Stimulated activated effector memory CD8-positive, alpha-beta T cell treated with anti-CD3 and anti-CD28 coated beads, Interleukin-12 subunit alpha, Interleukin-12 subunit beta, amount 100 ng/mL, for 72 hours (primary cell): ENCODE results near the gene BCLAF1.
"Not testable (repeated sequence)": the region's sequence is repeated elsewhere in the genome, so short reads cannot be mapped to it uniquely, and the experiment has no call there.

ENCODE experiments used
- ATAC-seq: fragments of 150-1000 bp; cut with Tn5 transposase; 2 replicates; pipeline ENCODE4 v1.10.0; 2021
- DNase-seq, 2 donors: peaks; one replicate each; pipeline ENCODE4 v3.0.0; 2021 to 2022; ENCODE audit warnings: low spot score in 2 of 2
- H3K27ac Mint-ChIP-seq: one replicate; pipeline ENCODE4 v1.8.0; 2022; ENCODE audit warnings: mild to moderate bottlenecking, mixed read lengths
- H3K36me3 Mint-ChIP-seq: one replicate; pipeline ENCODE4 v1.8.0; 2022; ENCODE audit warnings: mild to moderate bottlenecking, mixed read lengths
- H3K4me1 Mint-ChIP-seq: one replicate; pipeline ENCODE4 v1.8.0; 2022; ENCODE audit warnings: mixed read lengths
- H3K4me3 Mint-ChIP-seq: one replicate; pipeline ENCODE4 v1.8.0; 2022; ENCODE audit warnings: mild to moderate bottlenecking, mixed read lengths
- H3K9me3 Mint-ChIP-seq: one replicate; pipeline ENCODE4 v1.8.0; 2022; ENCODE audit warnings: mixed read lengths

The BCLAF1 gene

DNA sequence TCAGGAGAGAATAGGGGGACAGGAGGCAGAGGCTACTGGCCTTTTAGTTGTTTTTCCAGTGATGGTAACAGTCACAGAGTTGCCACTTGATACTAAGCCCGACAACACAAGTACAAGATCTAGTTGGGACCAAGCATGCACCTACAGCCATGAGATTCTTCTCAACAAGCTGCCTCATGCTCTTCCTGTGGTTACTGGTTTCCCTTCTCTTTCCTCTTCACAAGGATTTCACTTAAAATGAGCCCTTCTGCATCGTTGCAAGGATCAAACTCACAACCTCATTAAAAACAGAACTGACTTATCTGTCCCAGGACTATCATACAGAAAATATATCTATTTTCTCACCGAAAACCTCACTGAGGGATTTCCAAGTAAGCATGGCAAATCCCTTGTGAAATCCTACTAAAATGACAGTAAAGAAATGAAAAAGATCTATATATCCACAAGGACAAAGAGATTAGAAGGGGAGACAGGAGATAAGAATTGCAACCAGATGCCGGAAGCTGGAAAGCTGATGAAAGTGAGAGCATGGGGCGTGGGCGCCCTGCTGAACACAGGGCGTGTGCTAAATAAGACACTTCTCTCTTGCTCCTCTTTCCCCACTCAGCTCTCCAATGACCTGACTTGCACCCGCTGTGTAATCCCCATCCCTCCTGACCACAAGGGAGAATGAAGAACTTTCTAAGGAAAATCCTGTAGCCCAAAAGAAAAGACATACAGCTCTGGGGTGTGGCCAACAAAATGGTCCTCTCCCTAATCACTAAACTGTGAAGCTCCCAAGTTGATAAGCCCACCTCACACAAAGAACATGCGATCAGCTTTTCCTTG, 53.0 kb downstream of the BCLAF1 start:
- Mint-ChIP-seq H3K4me3 (no peak overlapping the region), H3K4me1 (no peaks in the 10 kb centered on the region), H3K36me3 (peaks cover 29% of the 10 kb centered on the region), H3K9me3 (no peaks in the 10 kb centered on the region), H3K27ac (peak overlapping the region; percentile 30)
- ATAC-seq (no peak), DNase-seq (no peak)

DNA sequence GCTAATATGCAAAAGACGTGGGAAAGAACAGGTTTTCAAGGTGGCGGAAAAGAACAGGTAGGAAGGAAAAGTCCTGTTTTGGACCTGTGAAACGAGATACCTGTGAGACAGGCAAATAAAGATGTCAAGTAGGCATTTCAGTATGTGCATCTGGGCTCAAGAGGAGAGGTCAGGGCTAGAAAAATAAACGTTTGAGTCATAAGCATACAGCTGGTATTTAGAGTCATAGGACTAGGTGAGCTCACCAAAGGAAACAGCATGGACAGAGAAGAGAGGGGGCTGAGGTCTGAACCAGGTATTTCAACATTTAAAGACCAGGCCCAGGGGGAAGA, 54.4 kb downstream of the BCLAF1 start:
- Mint-ChIP-seq H3K36me3 (peaks cover 21% of the 10 kb centered on the region), H3K4me3 (no peak overlapping the region), H3K4me1 (no peaks in the 10 kb centered on the region), H3K9me3 (no peaks in the 10 kb centered on the region), H3K27ac (no peak overlapping the region)
- DNase-seq = no peak
- no peak for ATAC-seq

DNA sequence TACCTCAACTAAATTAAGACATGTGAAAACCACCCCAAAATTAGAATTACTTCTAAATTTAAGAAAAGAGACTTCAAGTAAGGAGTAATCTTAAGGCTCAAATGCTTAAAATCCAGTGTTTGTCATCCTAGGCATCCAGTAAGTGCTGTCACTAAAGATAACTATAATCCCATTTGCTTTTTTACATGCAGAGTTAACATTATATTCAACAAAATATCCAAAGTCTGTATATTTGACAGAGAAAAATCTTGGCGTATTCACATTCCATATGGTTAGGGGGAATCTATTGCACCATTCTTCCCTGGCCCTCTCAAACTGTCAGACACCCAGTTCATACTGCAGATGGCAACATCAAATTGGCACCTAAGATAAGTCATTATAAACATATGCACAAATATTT, 56.9 kb downstream of the BCLAF1 start:
- peaks cover 12% of the 10 kb centered on the region for H3K36me3 Mint-ChIP-seq
- H3K27ac Mint-ChIP-seq = no peak overlapping the region
- H3K4me1 Mint-ChIP-seq = no peaks in the 10 kb centered on the region
- no peaks in the 10 kb centered on the region for H3K9me3 Mint-ChIP-seq
- ATAC-seq (no peak), DNase-seq (no peak)
- H3K4me3 Mint-ChIP-seq = no peak overlapping the region

DNA sequence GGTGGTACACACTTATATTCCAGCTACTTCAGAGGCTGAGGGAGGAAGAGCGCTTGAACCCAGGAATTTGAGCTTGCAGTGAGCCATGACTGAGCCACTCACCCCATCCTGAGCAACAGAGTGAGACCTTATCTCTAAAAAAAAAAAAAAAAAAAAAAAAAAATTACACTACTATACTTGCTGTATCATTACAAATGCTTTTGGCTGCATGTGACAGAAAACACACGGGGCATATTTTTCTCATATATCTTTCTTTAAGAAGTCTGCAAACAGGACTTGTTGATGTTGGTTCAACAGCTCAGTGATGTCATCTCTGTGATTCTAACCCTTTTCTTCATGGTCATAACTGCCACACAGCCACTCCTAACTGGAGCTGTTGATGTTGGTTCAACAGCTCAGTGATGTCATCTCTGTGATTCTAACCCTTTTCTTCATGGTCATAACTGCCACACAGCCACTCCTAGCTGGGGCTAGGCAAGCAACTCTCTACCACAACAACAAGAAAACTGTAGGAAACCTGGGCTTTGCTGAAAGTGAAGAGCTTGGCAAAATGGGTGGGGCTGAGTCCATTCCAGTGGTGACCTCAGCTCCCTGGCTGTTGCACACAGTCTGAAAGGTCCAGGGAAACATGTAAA, 59.3 kb downstream of the BCLAF1 start:
- DNase-seq (no peak), ATAC-seq (peak; percentile 42)
- peaks cover 12% of the 10 kb centered on the region for H3K36me3 Mint-ChIP-seq
- peaks cover 8% of the 10 kb centered on the region for H3K4me1 Mint-ChIP-seq
- H3K27ac Mint-ChIP-seq = peak overlapping the region; percentile 4
- no peaks in the 10 kb centered on the region for H3K9me3 Mint-ChIP-seq
- no peak overlapping the region for H3K4me3 Mint-ChIP-seq

DNA sequence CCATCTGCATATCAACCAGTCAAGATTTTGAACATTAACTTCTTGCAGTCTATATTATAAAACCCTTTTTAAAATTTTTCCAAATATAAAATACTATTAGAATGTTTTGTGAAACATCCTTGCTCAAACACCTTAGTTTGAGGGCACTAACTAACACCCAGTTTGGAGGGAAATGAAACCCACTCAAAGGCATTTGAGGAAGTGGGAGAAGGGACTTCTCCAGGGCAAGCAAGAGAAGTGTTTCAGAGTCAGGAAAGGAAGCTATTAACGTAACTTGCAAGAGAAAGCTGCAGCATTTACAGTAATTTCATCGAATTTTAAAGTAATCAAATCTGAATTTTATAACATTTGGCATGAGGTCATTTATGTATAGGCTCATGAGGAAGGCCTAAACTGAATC, 60.8 kb downstream of the BCLAF1 start:
- ATAC-seq (no peak), DNase-seq (no peak)
- H3K4me3 Mint-ChIP-seq = no peak overlapping the region
- peaks cover 12% of the 10 kb centered on the region for H3K36me3 Mint-ChIP-seq
- no peaks in the 10 kb centered on the region for H3K9me3 Mint-ChIP-seq
- peaks cover 8% of the 10 kb centered on the region for H3K4me1 Mint-ChIP-seq
- H3K27ac Mint-ChIP-seq = no peak overlapping the region

DNA sequence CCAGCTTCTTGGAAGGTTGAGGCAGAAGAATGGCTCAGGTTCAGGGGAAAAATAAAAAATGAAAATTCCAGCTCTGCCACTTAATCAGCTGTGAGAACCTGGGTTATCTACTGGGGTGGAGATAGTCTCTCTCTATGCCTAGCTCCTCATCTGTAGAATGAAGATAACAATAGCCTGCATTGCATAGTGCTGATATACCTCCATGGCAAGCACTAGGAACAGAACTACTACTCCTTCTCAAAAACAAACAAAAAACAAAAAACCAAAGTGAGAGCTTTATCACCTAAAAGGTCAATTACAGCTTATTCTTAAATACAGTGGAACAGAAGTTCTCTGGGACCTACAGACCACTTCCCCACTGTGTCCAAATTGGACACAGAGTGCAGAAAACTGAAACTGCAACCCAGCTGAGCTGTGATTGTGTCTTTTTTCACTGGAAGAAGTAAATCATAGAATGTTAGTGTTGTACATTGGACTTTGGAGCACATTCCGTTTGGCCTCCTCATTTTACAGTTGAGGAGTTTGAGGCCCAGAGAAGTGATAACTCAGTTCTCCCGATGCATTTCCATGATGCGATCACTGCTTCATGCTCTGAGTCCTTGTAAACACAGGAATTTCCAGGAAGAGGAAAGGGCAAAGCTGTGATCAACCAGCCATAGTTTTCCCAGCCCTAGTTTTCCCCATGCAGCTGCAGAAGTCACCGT, 62.8 kb downstream of the BCLAF1 start:
- DNase-seq (no peak), ATAC-seq (no peak)
- Mint-ChIP-seq H3K4me3 (peak overlapping the region; percentile 36), H3K36me3 (peaks cover 12% of the 10 kb centered on the region), H3K4me1 (peaks cover 8% of the 10 kb centered on the region), H3K27ac (peak overlapping the region; percentile 32), H3K9me3 (no peaks in the 10 kb centered on the region)

DNA sequence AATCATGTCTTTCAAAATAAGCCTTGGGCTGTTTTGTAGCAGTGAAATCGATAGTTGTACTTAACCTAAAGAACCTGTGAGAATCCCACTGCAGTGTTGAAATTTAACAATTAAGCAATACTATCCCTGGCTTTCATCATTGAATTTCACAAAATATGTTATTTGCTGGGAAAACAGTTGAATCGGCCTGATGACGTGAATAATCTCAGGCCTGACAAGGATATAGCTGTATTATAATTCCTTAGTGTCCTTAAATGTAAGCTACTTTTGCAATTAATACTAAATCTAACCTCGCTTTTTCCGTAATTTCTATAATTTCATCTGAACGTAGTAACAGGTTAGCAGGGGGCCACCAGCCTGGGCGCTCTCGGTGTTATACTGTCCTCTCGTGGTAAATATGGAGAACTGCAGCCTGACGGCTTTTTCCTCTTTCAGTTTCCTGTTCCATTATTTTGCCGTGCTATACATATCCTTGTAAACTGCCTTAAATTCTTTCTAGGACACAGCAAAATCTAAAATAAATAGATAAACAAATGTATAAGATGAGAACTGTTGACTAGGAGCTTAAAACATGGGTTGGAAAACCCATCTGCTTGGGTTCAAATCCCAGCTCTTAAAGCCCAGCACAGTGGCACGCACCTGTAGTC, 63.5 kb downstream of the BCLAF1 start:
- Mint-ChIP-seq H3K4me1 (peaks cover 8% of the 10 kb centered on the region), H3K27ac (peak overlapping the region; percentile 32), H3K4me3 (peak overlapping the region; percentile 36), H3K9me3 (no peaks in the 10 kb centered on the region), H3K36me3 (peaks cover 12% of the 10 kb centered on the region)
- peak; percentile 75 for ATAC-seq
- DNase-seq = peak; percentile 44 to 73

DNA sequence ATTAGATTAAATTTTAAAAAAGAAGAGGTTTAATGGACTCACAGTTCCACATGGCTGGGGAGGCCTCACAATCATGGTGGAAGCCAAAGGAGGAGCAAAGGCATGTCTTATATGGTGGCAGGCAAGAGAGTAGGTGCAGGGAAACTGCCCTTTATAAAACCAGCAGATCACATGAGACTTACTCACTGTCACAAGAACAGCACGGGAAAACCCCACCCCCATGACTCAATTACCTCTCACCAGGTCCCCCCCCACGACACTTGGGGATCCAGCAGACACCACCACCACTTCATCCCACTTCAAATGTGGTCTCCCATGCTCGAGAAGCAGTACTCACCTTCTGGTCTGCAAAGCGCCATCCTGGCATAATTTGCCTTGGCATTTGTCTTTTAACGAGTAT, 64.2 kb downstream of the BCLAF1 start:
- DNase-seq = no peak
- no peak overlapping the region for H3K27ac Mint-ChIP-seq

DNA sequence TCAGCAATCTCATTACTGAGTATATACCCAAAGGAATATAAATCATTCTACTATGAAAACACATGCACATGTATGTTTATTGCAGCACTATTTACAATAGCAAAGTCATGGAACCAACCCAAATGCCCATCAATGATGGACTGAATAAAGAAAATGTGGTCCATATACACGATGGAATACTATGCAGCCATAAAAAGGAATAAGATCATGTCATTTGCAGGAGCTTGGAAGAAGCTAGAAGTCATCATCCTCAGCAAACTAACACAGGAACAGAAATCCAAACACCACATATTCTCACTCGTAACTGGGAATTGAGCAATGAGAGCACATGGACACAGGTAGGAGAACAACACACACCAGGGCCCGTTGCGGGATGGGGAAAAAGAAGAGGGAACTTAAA, 64.7 kb downstream of the BCLAF1 start:
- H3K27ac Mint-ChIP-seq, H3K36me3 Mint-ChIP-seq, DNase-seq, H3K4me3 Mint-ChIP-seq, H3K9me3 Mint-ChIP-seq, H3K4me1 Mint-ChIP-seq, ATAC-seq: not testable (repeated sequence)

More for the DNA sequence above, 64.2 kb downstream of the BCLAF1 start:
- ATAC-seq = peak; percentile 32
- Mint-ChIP-seq H3K4me3 (no peak overlapping the region), H3K9me3 (no peaks in the 10 kb centered on the region), H3K36me3 (peaks cover 10% of the 10 kb centered on the region), H3K4me1 (peaks cover 8% of the 10 kb centered on the region)

DNA sequence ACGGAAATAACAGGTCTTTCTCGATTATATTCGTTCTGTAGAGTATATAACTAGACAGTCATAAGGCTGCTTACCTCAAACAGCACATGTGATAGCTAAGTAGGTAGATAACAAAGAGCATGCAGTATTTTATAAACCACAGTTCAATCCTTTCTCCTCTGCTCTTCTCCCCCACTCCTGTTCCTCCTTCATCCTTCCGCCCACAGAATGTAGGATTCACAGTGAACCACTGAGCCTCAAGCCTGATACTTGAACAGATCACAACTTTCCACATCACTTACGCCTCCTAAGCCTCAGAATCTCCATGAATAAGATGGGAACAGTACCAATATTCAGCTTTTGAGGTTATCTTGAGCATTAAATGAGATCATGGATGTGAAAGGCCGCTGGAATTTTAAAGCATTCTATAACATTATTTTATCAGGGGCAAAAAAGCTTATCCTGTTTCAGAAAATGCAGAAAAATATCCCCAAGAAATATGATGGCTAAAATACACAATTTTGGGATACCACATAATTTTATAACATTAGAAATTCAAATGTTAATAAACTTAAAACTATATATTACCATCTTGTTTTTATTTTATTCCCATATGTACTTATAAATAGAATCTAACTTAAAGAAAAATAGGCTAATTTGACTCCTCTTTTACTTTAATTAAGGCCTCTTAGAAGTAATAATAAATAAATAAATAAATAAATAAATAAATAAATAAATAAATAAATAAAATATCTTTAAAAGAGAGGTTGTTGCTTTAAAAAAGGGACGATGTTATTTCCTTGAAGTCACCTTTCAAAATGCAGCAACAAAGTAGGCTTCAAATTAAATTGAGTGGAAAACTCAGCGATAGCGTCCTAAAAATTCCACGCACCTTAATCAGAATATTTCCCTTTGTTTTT, 72.9 kb downstream of the BCLAF1 start:
- H3K4me3 Mint-ChIP-seq = no peak overlapping the region
- peaks cover 2% of the 10 kb centered on the region for H3K9me3 Mint-ChIP-seq
- H3K27ac Mint-ChIP-seq = no peak overlapping the region
- H3K4me1 Mint-ChIP-seq = no peaks in the 10 kb centered on the region
- no peaks in the 10 kb centered on the region for H3K36me3 Mint-ChIP-seq
- DNase-seq (no peak), ATAC-seq (no peak)

DNA sequence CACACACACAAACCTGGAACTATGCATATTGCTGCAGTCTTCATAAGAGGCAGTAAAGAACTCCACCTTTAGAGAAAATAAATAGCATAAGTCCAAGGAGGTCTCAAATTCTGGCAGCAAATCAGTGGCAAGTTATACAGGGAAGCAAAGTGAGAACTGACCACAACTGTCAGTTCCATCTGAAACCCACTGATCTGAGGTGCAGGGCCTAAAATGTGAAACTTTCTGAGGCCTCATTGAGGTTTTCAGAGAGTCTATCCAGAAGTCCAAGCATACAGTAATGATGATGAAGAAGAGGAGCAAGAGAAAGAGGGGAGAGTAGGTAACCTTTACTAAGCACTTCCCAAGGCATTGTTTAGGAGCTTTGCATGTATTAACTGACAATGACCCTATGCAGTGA, 75.8 kb downstream of the BCLAF1 start:
- Mint-ChIP-seq H3K27ac (no peak overlapping the region), H3K4me3 (no peak overlapping the region), H3K4me1 (no peaks in the 10 kb centered on the region), H3K36me3 (no peaks in the 10 kb centered on the region), H3K9me3 (no peaks in the 10 kb centered on the region)
- DNase-seq = no peak
- no peak for ATAC-seq

DNA sequence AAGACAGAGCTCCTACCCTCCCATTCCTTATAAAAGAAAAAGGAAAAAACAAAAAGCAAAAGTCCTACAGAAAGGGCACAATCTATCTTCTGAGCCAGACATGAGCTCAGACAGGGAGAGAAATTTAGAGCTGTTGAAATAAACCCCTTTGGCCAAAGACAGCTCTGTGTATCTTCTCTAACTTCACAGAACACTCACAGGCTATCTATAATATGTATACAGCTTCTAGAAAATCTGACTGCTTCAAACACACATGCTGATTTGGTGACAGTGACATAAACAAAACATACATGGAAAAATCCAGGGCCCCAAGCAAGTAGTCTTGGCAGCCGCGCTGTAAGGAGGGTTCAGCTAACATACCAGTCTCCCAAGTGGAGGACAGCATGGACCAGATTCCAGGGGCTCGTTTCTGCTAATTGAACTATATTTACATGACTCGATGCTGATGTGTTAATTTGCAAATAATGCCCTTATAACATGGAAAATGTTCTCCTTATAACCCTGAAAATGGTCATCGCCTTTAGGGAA, 76.6 kb downstream of the BCLAF1 start:
- Mint-ChIP-seq H3K9me3 (no peaks in the 10 kb centered on the region), H3K27ac (no peak overlapping the region), H3K4me3 (no peak overlapping the region), H3K36me3 (no peaks in the 10 kb centered on the region), H3K4me1 (no peaks in the 10 kb centered on the region)
- DNase-seq = no peak
- no peak for ATAC-seq

DNA sequence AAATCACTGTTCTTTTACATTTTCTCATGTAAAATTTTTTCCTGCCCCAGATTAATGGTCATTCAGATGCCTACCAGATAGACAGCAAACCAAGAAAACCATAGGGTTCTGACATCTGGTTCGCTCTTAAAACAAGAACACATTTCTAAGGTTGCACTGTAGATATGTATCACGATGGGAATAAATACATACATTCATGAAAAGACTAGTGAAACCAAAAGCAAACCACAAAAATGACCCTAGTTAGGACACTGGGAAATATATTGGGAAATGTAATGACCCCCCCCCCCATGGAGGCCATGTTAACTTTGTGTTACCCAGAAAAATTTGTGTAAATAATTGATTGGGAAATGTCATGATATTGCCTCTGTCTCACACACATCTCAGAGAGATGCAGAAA, 77.0 kb downstream of the BCLAF1 start:
- H3K4me3 Mint-ChIP-seq = no peak overlapping the region
- H3K4me1 Mint-ChIP-seq = no peaks in the 10 kb centered on the region
- no peak overlapping the region for H3K27ac Mint-ChIP-seq
- ATAC-seq (no peak), DNase-seq (no peak)
- no peaks in the 10 kb centered on the region for H3K9me3 Mint-ChIP-seq
- no peaks in the 10 kb centered on the region for H3K36me3 Mint-ChIP-seq

DNA sequence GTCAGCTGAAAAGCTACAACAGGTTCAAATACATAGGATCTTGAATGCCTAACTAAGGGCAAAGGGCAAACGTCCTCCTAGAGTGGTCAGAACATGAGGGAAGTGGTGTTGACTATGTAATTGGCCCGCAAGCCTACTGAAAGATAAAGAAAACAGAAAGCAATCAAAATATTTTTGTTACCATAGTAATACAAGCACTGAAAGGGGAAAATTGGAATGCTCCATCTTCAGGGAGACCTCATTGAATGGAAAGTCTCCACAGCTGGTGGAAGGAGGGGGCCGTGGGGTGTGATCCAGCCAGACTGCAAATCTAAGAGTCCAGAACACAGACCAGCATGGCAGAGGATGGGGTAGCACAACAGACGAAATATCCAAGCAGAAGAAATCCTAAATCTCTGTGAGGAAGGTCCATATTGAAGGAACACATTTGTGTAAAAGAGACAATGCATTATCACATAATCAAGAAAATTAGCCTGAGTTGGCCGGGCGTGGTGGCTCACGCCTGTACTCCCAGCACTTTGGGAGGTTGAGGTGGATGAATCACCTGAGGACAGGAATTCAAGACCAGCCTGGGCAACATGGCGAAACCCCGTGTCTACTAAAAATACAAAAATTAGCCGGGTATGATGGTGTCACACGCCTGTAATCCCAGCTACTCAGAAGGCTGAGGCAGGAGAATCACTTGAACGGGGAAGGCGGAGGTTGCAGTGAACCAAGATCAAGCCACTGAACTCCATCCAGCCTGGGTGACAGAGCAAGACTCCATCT, 79.1 kb downstream of the BCLAF1 start:
- H3K27ac Mint-ChIP-seq = no peak overlapping the region
- no peaks in the 10 kb centered on the region for H3K36me3 Mint-ChIP-seq
- ATAC-seq = no peak
- H3K4me1 Mint-ChIP-seq = no peaks in the 10 kb centered on the region
- no peak for DNase-seq
- H3K4me3 Mint-ChIP-seq = no peak overlapping the region
- no peaks in the 10 kb centered on the region for H3K9me3 Mint-ChIP-seq
